HepG2 (cell line): ENCODE measurements around the gene MYO18A. TPM values are rescaled to one million over a fixed set of nuclear protein-coding genes. Genes with fewer than 3 reads are reported as not detected.

ENCODE experiments used
- ATAC-seq: fragments of 200-7000 bp; cut with Tn5 transposase; 3 replicates; pipeline ENCODE4 v1.9.1; 2020; ENCODE audit warnings: mild to moderate bottlenecking, moderate library complexity
- BruUV-seq: library from RNA; stranded (reverse); fragments of 400-500 nt; replicated peaks from 2 replicates; lab custom pipeline; 2021; lab: Mats Ljungman, UMichigan
- CTCF ChIA-PET: fragments of 300-600 bp; formaldehyde crosslinking; extraction: SDS; loops from one replicate; lab custom pipeline; 2021; ENCODE audit warnings: low total read pairs, inconsistent platforms, low intra/inter-chr PET ratio; lab: Yijun Ruan, JAX
- POLR2A ChIA-PET: fragments of 350-600 bp; sonication (Branson Sonifier 250); formaldehyde crosslinking; loops from one replicate; lab custom pipeline; 2020; ENCODE audit warnings: antibody characterized with exemption, inconsistent platforms; lab: Yijun Ruan, JAX
- DNase-seq: peaks from one replicate; pipeline ENCODE4 v3.0.0-alpha.2; 2015; ENCODE audit warnings: low spot score
- FAIRE-seq: peaks from 3 replicates; lab custom pipeline; 2011; peaks lifted over from hg19 to GRCh38; lab: Jason Lieb, UNC
- H2AFZ ChIP-seq: one replicate; pipeline ENCODE4 v1.6.1; 2011; ENCODE audit warnings: low read length, inconsistent platforms
- H3K27ac ChIP-seq: fragments of 300-600 bp; 3 replicates; pipeline ENCODE4 v1.8.0; 2011; ENCODE audit warnings: mixed run types, mild to moderate bottlenecking, mixed read lengths, low read length, inconsistent platforms; ENCODE audit not compliant: insufficient read depth; ENCODE audit errors: extremely low read length
- H3K27me3 ChIP-seq, 2 experiments: fragments of 200-600 bp in 1 of 2; 2 replicates in 1 of 2; 3 replicates in 1 of 2; pipeline versions ENCODE4 v1.6.0 to v1.8.0; 2011; ENCODE audit warnings: low read length in 2 of 2, mild to moderate bottlenecking in 2 of 2, moderate library complexity in 2 of 2, inconsistent platforms in 1 of 2; ENCODE audit not compliant: insufficient read depth in 2 of 2, control insufficient read depth in 1 of 2
- H3K36me3 ChIP-seq, 2 experiments: fragments of 200-600 bp in 1 of 2; replicated peaks in 1 of 2; 2 replicates in 1 of 2; 3 replicates in 1 of 2; pipeline versions ENCODE4 v1.5.1 to v1.8.0; 2011; ENCODE audit warnings: low read length in 2 of 2, inconsistent platforms in 1 of 2; ENCODE audit not compliant: insufficient read depth in 2 of 2, control insufficient read depth in 1 of 2
- H3K4me1 ChIP-seq: 2 replicates; pipeline ENCODE4 v1.5.1; 2012; ENCODE audit warnings: low read length, inconsistent platforms; ENCODE audit not compliant: insufficient read depth
- H3K4me2 ChIP-seq: 2 replicates; pipeline ENCODE4 v1.6.0; 2011; ENCODE audit warnings: low read depth, low read length, inconsistent platforms
- H3K4me3 ChIP-seq, 3 experiments: fragments of 200-600 bp in 1 of 3; sonication (generic), shearing (Covaris generic) in 1 of 3; replicated peaks in 1 of 3; 2 replicates each; pipeline ENCODE4 v1.5.1; 2011 to 2016; ENCODE audit warnings: low read length in 3 of 3, inconsistent platforms in 2 of 3, low read depth in 2 of 3, mild to moderate bottlenecking in 2 of 3, control low read depth in 1 of 3, mixed read lengths in 1 of 3; ENCODE audit not compliant: insufficient read depth in 1 of 3
- H3K79me2 ChIP-seq: one replicate; pipeline ENCODE4 v1.6.1; 2011; ENCODE audit warnings: low read length, inconsistent platforms; ENCODE audit not compliant: insufficient read depth
- H3K9ac ChIP-seq: 2 replicates; pipeline ENCODE4 v1.6.0; 2011; ENCODE audit warnings: mild to moderate bottlenecking, low read depth, low read length, inconsistent platforms; ENCODE audit not compliant: insufficient read depth
- H3K9me3 ChIP-seq: 2 replicates; pipeline ENCODE4 v1.5.1; 2012; ENCODE audit warnings: mild to moderate bottlenecking, low read length
- H4K20me1 ChIP-seq: 2 replicates; pipeline ENCODE4 v1.6.0; 2011; ENCODE audit warnings: inconsistent platforms, mild to moderate bottlenecking, low read length, moderate library complexity; ENCODE audit not compliant: insufficient read depth
- CTCF ChIP-seq: sonication (generic); formaldehyde crosslinking; IDR thresholded peaks from 2 replicates; pipeline ENCODE4 v1.5.0; 2020; ENCODE audit warnings: mild to moderate bottlenecking, missing genetic modification reagents, moderate library complexity
- ERF ChIP-seq: IDR thresholded peaks from 2 replicates; pipeline ENCODE4 v1.6.1; 2018; ENCODE audit warnings: missing biosample characterization, missing genetic modification reagents
- MAFK ChIP-seq, 2 experiments: IDR thresholded peaks in 1 of 2; conservative IDR thresholded peaks in 1 of 2; 2 replicates each; pipeline ENCODE4 v1.6.1; 2011; ENCODE audit warnings: improper control_type of control experiment in 2 of 2, low read length in 2 of 2
- STAG1 ChIP-seq: sonication (generic); formaldehyde crosslinking; IDR thresholded peaks from 2 replicates; pipeline ENCODE4 v1.4.0; 2020; ENCODE audit warnings: missing genetic modification reagents
- WGBS: methylation state at CpG from one replicate; pipeline ENCODE4 v1.1.6; 2017; ENCODE audit warnings: low lambda C conversion rate; 5-methylcytosine and 5-hydroxymethylcytosine counted together
- in situ Hi-C: cut with HindIII; loops from 2 replicates; pipeline ENCODE4 v1.10.0; 2017; ENCODE audit warnings: low pct_unique_long_range_greater_than_20kb; ENCODE audit not compliant: extremely low pct_ligation_motif_present
- intact Hi-C: fragments of 100-400 bp; cut with micrococcal nuclease; formaldehyde crosslinking; loops from one replicate; pipeline ENCODE4 v1.10.0; 2022; ENCODE audit not compliant: unreplicated experiment
- polyA plus RNA-seq, 8 experiments: library from polyadenylated mRNA; depleted of rRNA in 3 of 8; stranded (reverse) in 7 of 8; unstranded in 1 of 8; fragments of >200 nt; fragmentation: Illumina TruSeq in 4 of 8; extraction: Trizol in 4 of 8; gene quantifications; 2 replicates each; pipeline versions ENCODE4 v1.2.1 to v1.2.3, GENCODE V29; 2011 to 2016; ENCODE audit warnings: low read depth in 4 of 8, missing spikeins in 1 of 8, mixed read lengths in 1 of 8; ENCODE audit not compliant: insufficient read depth in 1 of 8
- total RNA-seq, 5 experiments: library from RNA; depleted of rRNA; stranded (reverse); fragments of >200 nt; fragmentation: Illumina TruSeq; extraction: Trizol; gene quantifications; 2 replicates each; pipeline ENCODE4 v1.2.3, GENCODE V29; 2016; ENCODE audit warnings: low read depth in 1 of 5

MYO18A gene
- total and polyA plus RNA-seq, 2 of the 13 experiments (the other 11 are each of a cell fraction or from before 2014, with no cell fraction given), result 16.8 to 24.8 TPM

GRCh38 chr17:29115961-29116803 lies 64.0 kb downstream of the MYO18A start:
- intact Hi-C loops, result loop anchor here (2.0 kb wide), 1 partner anchor 151 kb away; no protein-coding TSS in a partner anchor
- ATAC-seq, result peak; percentile 21; the same call in 2 of the 3 replicates
- POLR2A ChIA-PET, result interaction anchor here (0.6 to 0.9 kb wide), 3 partner anchors 150 to 153 kb away, joined by 3 to 4 read pairs (median 4); no protein-coding TSS in a partner anchor

More at GRCh38 chr17:29115961-29116803, 64.0 kb downstream of the MYO18A start:
- in situ Hi-C loops, result loop anchor here (25.0 kb wide), 1 partner anchor 379 kb away; the partner anchor contains the start of genes NEK8, TLCD1 and TRAF4
- Histone ChIP-seq H3K36me3 (peaks cover 51 to 70% of the 10 kb centered on the region in 2 experiments), H3K27me3 (no peaks in the 10 kb centered on the region), H3K27ac (no peak overlapping the region), H3K9me3 (no peaks in the 10 kb centered on the region), H2AFZ (no peak overlapping the region), H3K4me1 (no peaks in the 10 kb centered on the region), H4K20me1 (peaks cover 6% of the 10 kb centered on the region; the same call in 1 of the 2 replicates), H3K4me3 (no peak overlapping the region), H3K9ac (no peak overlapping the region), H3K79me2 (no peaks in the 10 kb centered on the region), H3K4me2 (no peak overlapping the region)
- 90% methylated on average over 14 of the region's 20 CpGs for WGBS
- DNase-seq (peak; percentile 36), FAIRE-seq (peak; percentile 74)
- BruUV-seq, result no TSS peak
- CTCF ChIA-PET, result interaction anchor here (3.2 kb wide), 1 partner anchor 151 kb away, joined by 21 read pairs; no protein-coding TSS in a partner anchor
- peak; percentile 22 for TF ChIP-seq STAG1 (CRISPR knock-in tag)
- TF ChIP-seq MAFK (conservative IDR thresholded peaks at IDR 0.05 in 1 of 2, IDR thresholded peaks at IDR 0.05 in 1 of 2; ENCODE audit: low read length in 2 of 2), result no peak
- TF ChIP-seq ERF (CRISPR knock-in tag), result no peak
- peak; percentile 49 for TF ChIP-seq CTCF (CRISPR knock-in tag)
